Skin of body (tissue), 2 donors: ENCODE data around the gene NBPF4. TPM values are rescaled to one million over a fixed set of nuclear protein-coding genes. Genes with fewer than 3 reads are reported as not detected.
"Not testable (repeated sequence)": the region's sequence is repeated elsewhere in the genome, so short reads cannot be mapped to it uniquely, and the experiment has no call there.

Experiments used
- DNase-seq: peaks from one replicate; lab custom pipeline; 2025; lab: John Stamatoyannopoulos, UW
- total RNA-seq: library from RNA; depleted of rRNA; stranded (reverse); fragments of >200 nt; gene quantifications from one replicate; pipeline ENCODE4 v1.2.3, GENCODE V29; 2014

NBPF4 gene
- total RNA-seq = not detected

- not testable (repeated sequence) for DNase-seq
Observed at GRCh38 chr1:108243976-108244375, at the start of gene NBPF4. NBPF4 (minus strand) TSS chr1:108244076; CDS start chr1:108243761, 315 bp downstream.

GRCh38 chr1:108282528-108283257, 38.8 kb upstream of the NBPF4 start:
- DNase-seq = not testable (repeated sequence)

GRCh38 chr1:108272485-108273327, 28.8 kb upstream of the NBPF4 start:
- DNase-seq = not testable (repeated sequence)

- DNase-seq = not testable (repeated sequence)
Observed at GRCh38 chr1:108267097-108267496, 23.2 kb upstream of the NBPF4 start.

GRCh38 chr1:108261967-108262366, 18.1 kb upstream of the NBPF4 start:
- DNase-seq = not testable (repeated sequence)

GRCh38 chr1:108261519-108261918, 17.6 kb upstream of the NBPF4 start:
- DNase-seq = not testable (repeated sequence)

GRCh38 chr1:108260578-108261259, 16.8 kb upstream of the NBPF4 start:
- not testable (repeated sequence) for DNase-seq

GRCh38 chr1:108255426-108255825, 11.6 kb upstream of the NBPF4 start:
- not testable (repeated sequence) for DNase-seq

GRCh38 chr1:108239426-108239825, 4.5 kb downstream of the NBPF4 start:
- DNase-seq = not testable (repeated sequence)

GRCh38 chr1:108235308-108235707, 8.6 kb downstream of the NBPF4 start:
- DNase-seq = not testable (repeated sequence)

- DNase-seq = not testable (repeated sequence)
Observed at GRCh38 chr1:108232183-108232582, 11.7 kb downstream of the NBPF4 start.

- not testable (repeated sequence) for DNase-seq
Observed at GRCh38 chr1:108229976-108230375, 13.9 kb downstream of the NBPF4 start.

GRCh38 chr1:108227772-108228171, 16.1 kb downstream of the NBPF4 start:
- DNase-seq = not testable (repeated sequence)

- not testable (repeated sequence) for DNase-seq
Observed at GRCh38 chr1:108226855-108227254, 17.0 kb downstream of the NBPF4 start.

- not testable (repeated sequence) for DNase-seq
Observed at GRCh38 chr1:108223226-108223625, 20.6 kb downstream of the NBPF4 start.

GRCh38 chr1:108217515-108218174, 26.2 kb downstream of the NBPF4 start:
- DNase-seq = not testable (repeated sequence)

- not testable (repeated sequence) for DNase-seq
Observed at GRCh38 chr1:108217007-108217406, 26.9 kb downstream of the NBPF4 start.

- DNase-seq = not testable (repeated sequence)
Observed at GRCh38 chr1:108216028-108216890, 27.6 kb downstream of the NBPF4 start.

- not testable (repeated sequence) for DNase-seq
Observed at GRCh38 chr1:108214641-108215465, 29.0 kb downstream of the NBPF4 start.
